GM12891 (cell line): ENCODE results near the gene CCDC38.

Experiments used
- POLR2A ChIP-seq: IDR thresholded peaks from 2 replicates; pipeline ENCODE4 v1.6.1; 2011; ENCODE audit warnings: low read depth, low read length, control low read depth
- POLR2AphosphoS5 ChIP-seq: IDR thresholded peaks from 2 replicates; pipeline ENCODE4 v1.6.1; 2011; ENCODE audit warnings: low read depth, low read length, control low read depth
- TAF1 ChIP-seq: IDR thresholded peaks from 2 replicates; pipeline ENCODE4 v1.6.1; 2011; ENCODE audit warnings: low read depth, low read length, control low read depth

GRCh38 chr12:95963096-95963495 is 20.7 kb upstream of the CCDC38 start:
- TF ChIP-seq POLR2A (no peak), POLR2AphosphoS5 (no peak), TAF1 (no peak)
